DLD1 (cell line): ENCODE measurements around the gene PAPPA.

ENCODE experiments used
- in situ Hi-C: cut with HindIII; loops from 2 replicates; pipeline ENCODE4 v1.10.0; 2017; ENCODE audit warnings: low sequenced_read_pairs

The PAPPA gene

GRCh38 chr9:116181853-116182610 lies 28.4 kb downstream of the PAPPA start:
- in situ Hi-C loops: no loop called here

- in situ Hi-C loops: no loop called here
Observed at GRCh38 chr9:116182876-116183275, 29.3 kb downstream of the PAPPA start.

- in situ Hi-C loops: no loop called here
Observed at GRCh38 chr9:116187570-116188170, 34.1 kb downstream of the PAPPA start.

DNA sequence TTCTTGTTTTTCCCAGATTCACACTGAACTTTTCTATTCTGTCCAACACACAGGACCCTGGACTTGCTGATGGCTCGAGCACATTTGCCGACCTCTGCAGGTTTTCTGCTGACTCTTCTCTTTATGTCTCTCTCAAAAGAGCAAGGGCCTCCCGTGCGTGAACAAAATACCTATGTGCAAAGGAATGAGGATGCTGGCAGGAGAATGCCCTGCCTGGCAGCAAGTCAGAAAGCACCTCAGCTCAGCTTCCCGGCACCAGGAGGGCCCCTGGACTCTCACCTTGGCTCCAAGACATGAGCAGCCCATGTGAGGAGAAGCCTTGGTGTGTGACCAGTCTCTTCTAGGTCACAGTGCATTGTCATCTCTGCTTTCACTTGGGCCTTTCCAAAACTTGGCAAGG lies 36.1 kb downstream of the PAPPA start:
- in situ Hi-C loops: no loop called here

DNA sequence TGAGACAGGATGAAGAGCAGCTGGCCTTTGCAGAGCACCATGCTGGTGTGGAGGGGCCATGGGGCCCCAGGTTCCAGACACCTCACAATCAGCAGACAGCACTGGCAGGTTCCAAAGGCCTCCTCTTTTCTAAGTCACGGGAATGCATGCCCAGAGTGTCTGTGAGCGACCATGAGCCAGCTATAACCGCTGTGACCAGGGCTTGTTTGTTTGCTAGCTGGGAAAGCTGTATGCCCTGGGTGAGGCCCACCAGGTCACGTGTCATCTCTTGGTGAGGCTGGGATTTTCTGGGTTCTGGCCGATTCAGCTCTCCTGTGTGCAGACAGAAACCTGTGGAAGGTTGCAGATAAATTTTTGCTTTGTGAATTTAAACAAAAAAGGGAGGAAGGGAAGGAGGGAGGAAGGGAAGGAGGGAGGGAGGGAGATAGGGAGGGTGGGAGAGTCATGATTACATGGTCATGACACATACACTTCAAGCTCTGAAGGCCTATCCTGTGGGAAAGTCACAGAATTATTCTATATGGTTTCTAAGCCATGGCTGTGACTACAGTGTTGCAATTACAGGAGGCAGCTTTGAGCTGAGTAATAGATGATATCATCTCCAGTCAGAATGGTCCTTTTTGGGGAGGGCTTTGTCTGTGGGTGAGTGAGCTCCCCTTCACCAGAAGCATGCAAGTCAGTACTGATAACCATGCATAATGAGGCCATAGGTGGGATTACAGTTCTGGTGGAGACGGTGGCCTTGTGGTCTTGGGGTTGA lies 37.2 kb downstream of the PAPPA start:
- in situ Hi-C loops: no loop called here

GRCh38 chr9:116191576-116192415 lies 38.2 kb downstream of the PAPPA start:
- in situ Hi-C loops: no loop called here

GRCh38 chr9:116193636-116194035 lies 40.0 kb downstream of the PAPPA start:
- in situ Hi-C loops: no loop called here

GRCh38 chr9:116196806-116197205 lies 43.2 kb downstream of the PAPPA start:
- in situ Hi-C loops: no loop called here

DNA sequence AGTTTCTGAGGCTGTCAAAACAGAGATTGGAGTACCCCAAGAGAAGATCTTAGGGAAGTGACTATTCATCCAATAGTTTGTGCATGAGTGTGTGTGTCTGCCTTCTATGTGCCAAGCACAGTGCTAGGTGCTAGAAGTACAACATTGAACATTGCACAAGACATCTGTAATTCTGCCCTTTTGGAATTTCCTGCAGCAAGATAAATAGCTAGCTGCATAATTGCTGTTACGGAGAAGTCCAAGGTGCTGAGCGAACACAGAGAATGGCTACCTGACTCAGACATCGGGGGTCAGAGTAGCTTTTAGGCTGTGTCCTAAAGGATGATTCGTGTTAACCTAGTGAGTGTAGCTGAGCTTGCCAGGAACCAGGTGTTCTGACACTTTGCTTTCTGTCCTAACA lies 44.8 kb downstream of the PAPPA start:
- in situ Hi-C loops: no loop called here

- in situ Hi-C loops: no loop called here
Observed at GRCh38 chr9:116202219-116202912, 48.8 kb downstream of the PAPPA start.

DNA sequence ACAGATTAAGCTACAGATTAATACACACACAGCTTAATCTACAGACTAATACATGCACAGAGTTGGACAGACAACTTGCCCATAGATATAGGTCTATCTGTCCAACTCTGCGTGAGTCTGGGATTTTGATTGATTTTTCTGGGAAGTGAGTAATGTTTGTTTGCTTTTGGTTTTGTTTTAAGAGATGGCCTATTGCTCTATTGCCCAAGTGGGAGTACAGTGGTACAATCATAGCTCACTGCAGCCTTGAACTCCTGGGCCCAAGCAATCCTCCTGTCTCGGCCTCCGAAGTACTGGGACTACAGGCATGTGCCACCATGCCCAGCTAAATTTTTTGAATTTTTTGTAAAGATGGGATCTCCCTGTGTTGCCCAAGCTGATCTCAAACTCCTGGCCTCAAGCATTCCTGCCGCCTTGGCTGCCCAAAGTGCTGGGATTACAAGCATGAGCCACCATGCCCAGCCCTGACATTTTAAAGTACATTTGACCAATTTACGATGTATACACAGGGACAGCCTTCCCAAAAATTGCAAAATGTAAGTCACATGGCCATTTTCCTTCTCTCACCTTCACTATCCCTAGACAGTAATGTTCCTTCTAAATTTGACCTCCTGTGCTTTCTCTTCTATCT lies 50.8 kb downstream of the PAPPA start:
- in situ Hi-C loops: no loop called here

- in situ Hi-C loops: no loop called here
Observed at GRCh38 chr9:116207371-116208111, 54.0 kb downstream of the PAPPA start.

DNA sequence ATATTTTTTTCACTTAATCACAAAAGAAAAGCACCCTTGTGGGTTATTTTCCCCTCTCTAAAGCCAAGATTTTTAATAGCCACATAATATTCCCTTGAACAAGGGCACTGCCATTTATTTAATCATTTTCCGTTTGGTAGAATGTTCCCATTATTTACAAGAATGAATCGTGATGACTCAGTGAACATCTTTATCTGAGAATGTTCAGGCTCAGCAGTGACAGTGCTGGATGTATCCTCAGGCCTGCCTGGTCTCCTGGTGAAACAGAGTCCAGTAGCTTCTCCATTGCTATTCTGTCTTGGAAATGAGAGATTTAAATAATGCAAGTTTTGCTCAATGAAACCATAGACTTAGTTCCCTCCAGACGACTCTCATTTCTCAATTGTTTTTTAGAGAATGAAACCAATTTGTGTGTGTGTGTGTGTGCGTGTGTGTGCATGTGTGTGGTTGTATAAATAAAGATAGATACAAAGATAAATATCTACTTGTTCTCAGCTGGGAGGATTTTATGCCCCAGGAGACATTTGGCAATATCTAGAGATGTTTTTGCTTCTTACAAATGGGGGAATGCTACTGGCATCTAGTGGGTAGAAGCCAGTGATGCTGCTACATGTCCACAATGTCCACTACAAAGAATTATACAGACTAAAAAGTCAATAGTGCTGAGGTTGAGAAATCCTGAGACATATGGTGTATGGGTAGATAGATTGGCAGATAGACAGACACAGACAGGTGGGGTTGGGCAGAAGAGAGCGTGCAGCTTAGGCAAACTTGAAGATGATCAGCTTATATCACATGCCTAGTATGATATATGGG lies 55.0 kb downstream of the PAPPA start:
- in situ Hi-C loops: no loop called here

GRCh38 chr9:116209414-116210116 lies 56.0 kb downstream of the PAPPA start:
- in situ Hi-C loops: no loop called here

GRCh38 chr9:116212986-116213692 lies 59.5 kb downstream of the PAPPA start:
- in situ Hi-C loops: no loop called here

DNA sequence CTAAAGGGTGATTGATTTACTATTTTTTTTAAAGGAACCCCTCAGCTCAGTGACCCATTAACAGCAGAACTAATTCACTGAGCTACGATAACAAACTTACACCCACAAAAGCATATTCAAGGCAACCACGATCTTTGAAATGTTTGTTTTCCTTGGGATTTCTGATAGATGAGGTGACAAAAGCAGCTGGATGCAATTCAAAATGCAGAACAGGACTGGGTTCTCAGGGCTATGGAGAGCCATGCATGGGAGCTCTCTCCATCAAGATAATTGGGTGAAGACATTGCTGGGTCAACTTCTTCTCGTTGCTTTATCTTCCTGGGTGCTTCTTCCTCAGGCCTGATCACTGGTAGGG lies 60.1 kb downstream of the PAPPA start:
- in situ Hi-C loops: no loop called here

- in situ Hi-C loops: no loop called here
Observed at GRCh38 chr9:116218399-116218798, 64.8 kb downstream of the PAPPA start.
